ENCODE measurements around the gene EHD1. TPM values are rescaled to one million over a fixed set of nuclear protein-coding genes. Genes with fewer than 3 reads are reported as not detected.

EHD1 gene
- total RNA-seq, 1 donor from 2014 or later: 357 TPM

GRCh38 chr11:64900263-64900678 lies 21.9 kb upstream of the EHD1 start:
- peaks cover 66% of the 10 kb centered on the region for H3K36me3 Mint-ChIP-seq (ENCODE audit: low read depth)
- peak; percentile 88 for ATAC-seq (ENCODE audit: low read depth)
- intact Hi-C loops (cut with micrococcal nuclease): no loop called here
- ChIA-PET CTCF (interaction anchor here (1.5 kb wide), 1 partner anchor 56 kb away, joined by 4 read pairs; the partner anchor contains the start of gene CDC42BPG), POLR2A (interaction anchor here (1.1 kb wide), 1 partner anchor 13 kb away, joined by 3 read pairs; no protein-coding TSS in a partner anchor)
- no peak for TF ChIP-seq CTCF (IDR thresholded peaks at IDR 0.05)
- no peaks in the 10 kb centered on the region for H3K9me3 Mint-ChIP-seq
- H3K27ac Mint-ChIP-seq: peak overlapping the region; percentile 3
- peaks cover 5% of the 10 kb centered on the region for H3K4me1 Mint-ChIP-seq
- H3K27me3 Mint-ChIP-seq: no peaks in the 10 kb centered on the region
- H3K4me3 Mint-ChIP-seq: no peak overlapping the region
- DNase-seq: no peak

- peaks cover 13% of the 10 kb centered on the region for H3K4me1 Mint-ChIP-seq
- ChIA-PET POLR2A (interaction anchor here (0.6 to 27.8 kb wide), 2 partner anchors 41 to 82 kb away, joined by 4 to 1194 read pairs; partner anchors contain the start of gene CDC42BPG), CTCF (interaction anchor here (2.4 kb wide), 1 partner anchor 52 kb away, joined by 13 read pairs; no protein-coding TSS in a partner anchor)
- H3K27ac Mint-ChIP-seq: no peak overlapping the region
- peaks cover 61% of the 10 kb centered on the region for H3K36me3 Mint-ChIP-seq (ENCODE audit: low read depth)
- DNase-seq (no peak), ATAC-seq (ENCODE audit: low read depth) (no peak)
- TF ChIP-seq CTCF (IDR thresholded peaks at IDR 0.05): no peak
- intact Hi-C loops (cut with micrococcal nuclease): no loop called here
- no peaks in the 10 kb centered on the region for H3K9me3 Mint-ChIP-seq
- H3K27me3 Mint-ChIP-seq: no peaks in the 10 kb centered on the region
- H3K4me3 Mint-ChIP-seq: no peak overlapping the region
These were observed 20.1 kb upstream of the EHD1 start for GRCh38 chr11:64898541-64898940.

- no peak overlapping the region for H3K27ac Mint-ChIP-seq
- H3K4me1 Mint-ChIP-seq: peaks cover 16% of the 10 kb centered on the region
- H3K27me3 Mint-ChIP-seq: no peaks in the 10 kb centered on the region
- peaks cover 60% of the 10 kb centered on the region for H3K36me3 Mint-ChIP-seq (ENCODE audit: low read depth)
- ATAC-seq (ENCODE audit: low read depth): no peak
- ChIA-PET CTCF (interaction anchor here (2.4 kb wide), 1 partner anchor 51 kb away, joined by 13 read pairs; no protein-coding TSS in a partner anchor), POLR2A (interaction anchor here (0.6 to 27.8 kb wide), 2 partner anchors 41 to 81 kb away, joined by 4 to 1194 read pairs; partner anchors contain the start of gene CDC42BPG)
- TF ChIP-seq CTCF (IDR thresholded peaks at IDR 0.05): no peak
- no peak overlapping the region for H3K4me3 Mint-ChIP-seq
- DNase-seq: no peak
- no peaks in the 10 kb centered on the region for H3K9me3 Mint-ChIP-seq
- intact Hi-C loops (cut with micrococcal nuclease): no loop called here
These were observed 19.6 kb upstream of the EHD1 start for GRCh38 chr11:64898076-64898445.

GRCh38 chr11:64897381-64898075 lies 19.1 kb upstream of the EHD1 start:
- Mint-ChIP-seq H3K36me3 (ENCODE audit: low read depth) (peaks cover 56% of the 10 kb centered on the region), H3K27ac (no peak overlapping the region)

More at GRCh38 chr11:64897381-64898075, 19.1 kb upstream of the EHD1 start:
- Mint-ChIP-seq H3K4me3 (no peak overlapping the region), H3K4me1 (peaks cover 21% of the 10 kb centered on the region), H3K27me3 (no peaks in the 10 kb centered on the region), H3K9me3 (no peaks in the 10 kb centered on the region)
- DNase-seq (no peak), ATAC-seq (ENCODE audit: low read depth) (no peak)
- ChIA-PET POLR2A (interaction anchor here (0.6 to 27.8 kb wide), 3 partner anchors 8 to 40 kb away, joined by 3 to 1194 read pairs (median 4); partner anchors contain the start of gene CDC42BPG), CTCF (interaction anchor here (2.4 to 13.0 kb wide), 2 partner anchors 51 to 52 kb away, joined by 13 to 310 read pairs; partner anchors contain the start of gene CDC42BPG)
- intact Hi-C loops (cut with micrococcal nuclease): no loop called here
- TF ChIP-seq CTCF (IDR thresholded peaks at IDR 0.05): no peak
